Heart left ventricle (tissue), 16 donors: ENCODE measurements around the gene SIX5. TPM values are rescaled to one million over a fixed set of nuclear protein-coding genes. Genes with fewer than 3 reads are reported as not detected.

ENCODE experiments used
- ATAC-seq, 4 donors: fragments of 200-7000 bp; cut with Tn5 transposase; one replicate each; pipeline ENCODE4 v1.9.1; 2020 to 2022; ENCODE audit warnings: moderate library complexity in 4 of 4, mild to moderate bottlenecking in 3 of 4, moderate number of reproducible peaks in 1 of 4
- DNase-seq, 5 donors: peaks; one replicate each; pipeline ENCODE4 v3.0.0-alpha.2; 2020
- H3K27ac ChIP-seq, 12 donors: fragments of 200-600 bp; sonication (generic) in 4 of 12; one replicate each; pipeline versions ENCODE4 v1.5.0 to v1.8.0; 2016 to 2022; ENCODE audit warnings: mild to moderate bottlenecking in 2 of 12
- H3K27me3 ChIP-seq, 9 donors: fragments of 200-600 bp; sonication (generic) in 2 of 9; one replicate each; pipeline versions ENCODE4 v1.5.1 to v1.8.0; 2016 to 2022; ENCODE audit warnings: mild to moderate bottlenecking in 3 of 9
- H3K36me3 ChIP-seq, 9 donors: fragments of 200-600 bp; sonication (generic) in 2 of 9; one replicate each; pipeline versions ENCODE4 v1.5.0 to v1.8.0; 2018 to 2022; ENCODE audit warnings: mild to moderate bottlenecking in 2 of 9
- H3K4me1 ChIP-seq, 12 donors: fragments of 200-600 bp; sonication (generic) in 4 of 12; one replicate each; pipeline versions ENCODE4 v1.5.0 to v1.8.0; 2016 to 2022; ENCODE audit warnings: mild to moderate bottlenecking in 3 of 12
- H3K4me3 ChIP-seq, 12 donors: fragments of 200-600 bp; sonication (generic) in 4 of 12; one replicate each; pipeline versions ENCODE4 v1.5.0 to v1.8.0; 2017 to 2022; ENCODE audit warnings: mild to moderate bottlenecking in 9 of 12, moderate library complexity in 4 of 12
- H3K9me3 ChIP-seq, 12 donors: fragments of 200-600 bp; sonication (generic) in 4 of 12; one replicate each; pipeline versions ENCODE4 v1.5.0 to v1.8.0; 2016 to 2022; ENCODE audit warnings: mild to moderate bottlenecking in 1 of 12
- POLR2A ChIP-seq, 2 donors: fragments of 450-650 bp; IDR thresholded peaks; one replicate each; pipeline ENCODE4 v1.6.1; 2017; ENCODE audit warnings: antibody characterized with exemption in 2 of 2, mild to moderate bottlenecking in 2 of 2, moderate library complexity in 2 of 2
- WGBS, 4 donors: extraction: QIAGEN DNeasy Blood & Tissue Kit in 2 of 4; methylation state at CpG; one replicate each; pipeline versions ENCODE4 v1.1.5 to v1.1.7; 2013 to 2018; 5-methylcytosine and 5-hydroxymethylcytosine counted together
- intact Hi-C, 10 donors: fragments of 100-400 bp; cut with DNase I; formaldehyde crosslinking; loops; one replicate each; pipeline versions ENCODE4 v1.11.1 to v1.14.2; 2022
- polyA plus RNA-seq, 2 donors: library from polyadenylated mRNA; stranded (reverse); fragments of 200-250 nt; gene quantifications; one replicate each; pipeline ENCODE4 v1.2.3, GENCODE V29; 2013
- total RNA-seq, 9 donors: library from RNA; depleted of rRNA in 2 of 9; stranded (reverse); fragments of >200 nt in 2 of 9; fragmentation: NEBNext Ultra II Directional in 3 of 9; extraction: Animal tissue kit (Norgen Biotek cat#: 25700) in 3 of 9; gene quantifications; one replicate each; pipeline versions ENCODE4 v1.1.0 to v1.2.4, GENCODE V29; 2016 to 2023
- TF ChIP-seq, protein P1 (sequence below), 12 donors: fragments of 200-600 bp; sonication (generic) in 4 of 12; IDR thresholded peaks; one replicate each; pipeline versions ENCODE4 v1.5.0 to v1.8.0; 2018 to 2022; ENCODE audit warnings: antibody characterized with exemption in 12 of 12, mild to moderate bottlenecking in 5 of 12
- donor health status: ischemic (EF 13 %, LVEDD 7.1; RV severe dilation, severe dysfunction).
- donor health status: healthy with polysubstance abuse.
- donor health status: DM: no; HTN: yes; CAD: no.
- donor health status: DM: no; HTN: no; CAD: no.
- donor health status: ischemic (EF 25% LVEDD 6.9; RV normal size, moderate dysfunction).
- donor health status: ischemic (EF 25% LVEDD 5.7; RV mildly dilated, moderate dysfunction).
- donor health status: healthy.
- donor health status: DM: yes; HTN: yes; CAD: no.
- donor health status: ischemic (EF 35%, LVEDD 5.7; RV mildly dilated, moderate dysfunction).
- donor health status: nonischemic (EF 11% LVEDD 7.7; RV severe dilation, severe dysfunction).
- donor health status: DM: yes; HTN: yes; CAD: no.
- donor health status: PGD.
- donor health status: ischemic (EF 29% LVEDD 5.4; RV normal size, mild dysfunction).
- donor health status: nonischemic (EF 23%, LVEDD 6.1; RV moderate dilation, normal function).

The SIX5 gene
- total and polyA plus RNA-seq, 11 donors: 13.7 to 24.0 (median 21.9) TPM

DNA sequence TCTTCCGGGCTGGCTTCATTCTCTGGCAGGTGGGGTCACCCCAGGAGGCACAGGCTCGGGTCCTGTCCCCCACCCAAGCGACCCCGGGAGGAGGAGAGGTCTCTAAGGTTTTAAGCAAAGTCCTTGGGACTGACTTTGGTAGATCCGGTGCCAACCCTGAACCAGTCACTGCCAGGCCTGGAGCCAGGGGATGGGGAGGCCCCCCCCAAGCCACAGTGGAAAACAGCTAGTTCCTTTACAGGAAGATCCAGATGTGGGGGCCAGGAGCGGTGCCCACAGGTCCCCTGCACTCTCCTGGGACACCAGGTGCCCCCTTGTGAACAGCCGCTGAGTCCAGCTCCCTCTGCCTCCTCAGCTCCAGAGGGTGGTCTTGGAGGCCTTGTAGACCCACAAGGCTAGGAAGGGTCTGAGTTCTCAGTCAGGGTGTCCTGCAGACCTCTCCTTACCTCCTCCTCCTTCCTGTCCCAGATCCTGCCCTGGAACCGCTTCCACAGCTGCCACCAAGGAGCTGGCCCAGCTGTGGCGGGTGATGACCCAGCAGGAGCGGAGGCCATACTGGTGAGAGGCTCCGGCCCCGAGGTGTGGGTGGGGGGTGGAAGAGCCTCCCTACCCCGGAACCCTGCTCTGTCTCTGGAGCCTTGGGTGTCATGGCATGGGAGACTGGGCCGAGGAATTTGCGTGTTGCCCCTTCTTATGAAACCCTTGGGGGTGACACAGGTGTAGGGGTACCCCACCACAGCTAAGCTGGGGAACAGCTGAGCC lies 6.0 kb downstream of the SIX5 start:
- H3K27me3 ChIP-seq: peaks cover 0 to 32% (median 0%) of the 10 kb centered on the region in 9 donors
- peaks cover 10 to 47% (median 37%) of the 10 kb centered on the region in 12 donors for H3K4me1 ChIP-seq
- peak in 1 of 5 donors; percentile 58 for DNase-seq
- intact Hi-C loops: loop anchor here in 3 of 10 donors (5.0 to 10.0 kb wide), 3 partner anchors 41 to 358 kb away; partner anchors contain the start of genes POLR1G (in 1 of the 3) and PPP1R13L (in 1 of the 3)
- H3K36me3 ChIP-seq: peaks cover 0 to 5% (median 0%) of the 10 kb centered on the region in 9 donors
- no peaks in the 10 kb centered on the region for H3K9me3 ChIP-seq
- no peak overlapping the region for H3K4me3 ChIP-seq
- TF ChIP-seq, protein P1, sequence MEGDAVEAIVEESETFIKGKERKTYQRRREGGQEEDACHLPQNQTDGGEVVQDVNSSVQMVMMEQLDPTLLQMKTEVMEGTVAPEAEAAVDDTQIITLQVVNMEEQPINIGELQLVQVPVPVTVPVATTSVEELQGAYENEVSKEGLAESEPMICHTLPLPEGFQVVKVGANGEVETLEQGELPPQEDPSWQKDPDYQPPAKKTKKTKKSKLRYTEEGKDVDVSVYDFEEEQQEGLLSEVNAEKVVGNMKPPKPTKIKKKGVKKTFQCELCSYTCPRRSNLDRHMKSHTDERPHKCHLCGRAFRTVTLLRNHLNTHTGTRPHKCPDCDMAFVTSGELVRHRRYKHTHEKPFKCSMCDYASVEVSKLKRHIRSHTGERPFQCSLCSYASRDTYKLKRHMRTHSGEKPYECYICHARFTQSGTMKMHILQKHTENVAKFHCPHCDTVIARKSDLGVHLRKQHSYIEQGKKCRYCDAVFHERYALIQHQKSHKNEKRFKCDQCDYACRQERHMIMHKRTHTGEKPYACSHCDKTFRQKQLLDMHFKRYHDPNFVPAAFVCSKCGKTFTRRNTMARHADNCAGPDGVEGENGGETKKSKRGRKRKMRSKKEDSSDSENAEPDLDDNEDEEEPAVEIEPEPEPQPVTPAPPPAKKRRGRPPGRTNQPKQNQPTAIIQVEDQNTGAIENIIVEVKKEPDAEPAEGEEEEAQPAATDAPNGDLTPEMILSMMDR (IDR thresholded peaks at IDR 0.05): no peak
- TF ChIP-seq POLR2A (IDR thresholded peaks at IDR 0.05): no peak
- 89 to 92% (median 91%) methylated on average over 10 to 15 of the region's 15 CpGs for WGBS, 4 donors
- ATAC-seq: no peak
- peak overlapping the region in 3 of 12 donors; percentile 98 to 99 (median 98) for H3K27ac ChIP-seq

DNA sequence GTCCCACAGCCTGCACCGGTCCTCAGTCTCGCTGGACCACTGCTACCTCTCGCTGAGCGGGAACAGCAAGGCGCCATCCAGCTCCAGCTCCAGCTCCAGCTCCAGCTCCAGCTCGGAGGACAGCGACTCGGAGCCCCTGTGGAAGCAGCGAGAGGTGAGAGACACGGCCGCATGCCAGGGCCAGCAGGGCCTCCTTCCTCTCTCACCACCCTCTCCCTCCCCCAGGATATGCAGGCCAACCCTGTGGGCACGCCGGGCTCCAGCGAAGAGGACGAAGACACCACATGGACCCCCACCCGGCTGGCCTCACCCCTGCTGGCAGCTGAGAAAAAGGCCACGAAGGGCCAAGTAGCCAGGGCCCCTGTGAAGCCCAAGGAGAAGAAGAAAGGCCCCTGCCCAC lies 7.3 kb downstream of the SIX5 start:
- intact Hi-C loops: loop anchor here in 3 of 10 donors (5.0 to 10.0 kb wide), 3 partner anchors 39 to 357 kb away; partner anchors contain the start of genes POLR1G (in 1 of the 3) and PPP1R13L (in 1 of the 3)
- Histone ChIP-seq H3K36me3 (peaks cover 0 to 5% (median 0%) of the 10 kb centered on the region in 9 donors), H3K27ac (no peak overlapping the region), H3K4me3 (no peak overlapping the region), H3K27me3 (peaks cover 0 to 18% (median 0%) of the 10 kb centered on the region in 9 donors), H3K9me3 (no peaks in the 10 kb centered on the region), H3K4me1 (peaks cover 10 to 36% (median 32%) of the 10 kb centered on the region in 12 donors)
- no peak for ATAC-seq
- TF ChIP-seq, protein P1 (IDR thresholded peaks at IDR 0.05): no peak
- no peak for TF ChIP-seq POLR2A (IDR thresholded peaks at IDR 0.05)
- WGBS, 4 donors: 74 to 87% (median 78%) methylated on average over 17 of the region's 17 CpGs
- DNase-seq: peak in 1 of 5 donors; percentile 53

DNA sequence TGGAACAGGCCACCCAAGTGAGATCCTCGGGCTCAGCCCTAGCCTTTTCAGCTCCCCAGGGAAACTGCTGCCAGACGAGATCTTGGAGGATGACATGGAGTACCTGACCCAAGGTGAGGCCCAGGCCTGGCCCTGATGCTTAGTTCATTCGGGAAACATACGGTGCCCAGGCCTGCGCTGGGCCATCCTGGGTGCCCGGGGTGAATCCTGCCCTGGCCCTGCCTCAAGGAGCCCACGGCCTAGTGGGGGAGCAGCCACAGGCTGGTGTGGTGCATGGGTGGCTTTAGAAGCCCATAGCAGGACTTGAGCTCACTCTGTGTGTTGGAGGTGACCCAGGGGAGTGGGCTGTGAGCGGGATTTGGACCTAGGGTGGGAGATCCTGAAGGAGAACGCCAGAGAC lies 10.1 kb downstream of the SIX5 start:
- peaks cover 0 to 2% (median 0%) of the 10 kb centered on the region in 9 donors for H3K27me3 ChIP-seq
- no peak for DNase-seq
- 63 to 91% (median 81%) methylated on average over 3 to 9 of the region's 9 CpGs for WGBS, 4 donors

DNA sequence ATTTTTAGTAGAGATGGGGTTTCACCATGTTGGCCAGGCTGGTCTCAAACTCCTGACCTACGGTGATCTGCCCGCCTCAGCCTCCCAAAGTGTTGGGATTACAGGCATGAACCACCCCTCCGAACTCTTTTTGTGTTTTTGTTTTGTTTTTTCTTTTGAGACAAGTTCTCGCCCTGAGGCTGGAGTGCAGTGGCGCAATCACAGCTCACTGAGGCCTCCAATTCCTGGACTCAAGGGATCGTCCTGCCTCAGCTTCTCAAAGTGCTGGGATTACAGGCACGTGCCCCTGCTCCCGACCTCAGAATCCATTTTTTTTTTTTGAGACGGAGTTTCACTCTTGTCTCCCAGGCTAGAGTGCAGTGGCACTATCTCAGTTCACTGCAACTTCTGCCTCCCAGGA lies 11.4 kb downstream of the SIX5 start:
- H3K4me3 ChIP-seq: no peak overlapping the region
- H3K27ac ChIP-seq: no peak overlapping the region
- intact Hi-C loops: no loop called here
- H3K36me3 ChIP-seq: no peaks in the 10 kb centered on the region
- H3K4me1 ChIP-seq: no peaks in the 10 kb centered on the region
- no peaks in the 10 kb centered on the region for H3K9me3 ChIP-seq
- ATAC-seq (no peak), DNase-seq (no peak)
- 79 to 87% (median 83%) methylated on average over 9 of the region's 9 CpGs for WGBS, 4 donors
- no peaks in the 10 kb centered on the region for H3K27me3 ChIP-seq
- TF ChIP-seq, protein P1 (IDR thresholded peaks at IDR 0.05): no peak
- no peak for TF ChIP-seq POLR2A (IDR thresholded peaks at IDR 0.05)

More for the DNA sequence above, 10.1 kb downstream of the SIX5 start:
- intact Hi-C loops: no loop called here
- Histone ChIP-seq H3K9me3 (no peaks in the 10 kb centered on the region), H3K4me3 (no peak overlapping the region), H3K4me1 (peaks cover 0 to 8% (median 5%) of the 10 kb centered on the region in 12 donors), H3K36me3 (no peaks in the 10 kb centered on the region), H3K27ac (no peak overlapping the region)
- no peak for TF ChIP-seq POLR2A (IDR thresholded peaks at IDR 0.05)
- TF ChIP-seq, protein P1 (IDR thresholded peaks at IDR 0.05): no peak
- no peak for ATAC-seq
